GM19455 (cell line): Measurements from ENCODE around the gene ANKRD13A.

Experiments
- ATAC-seq: cut with Tn5 transposase; IDR thresholded peaks from one replicate; pipeline ENCODE4 v1.9.1; 2021; ENCODE audit not compliant: unreplicated experiment

The ANKRD13A gene

GRCh38 chr12:109998904-109999648 is at the start of gene ANKRD13A:
Gene ANKRD13A (plus strand): TSS chr12:109999430. CDS start chr12:109999689, 259 bp downstream.
- peak; percentile 48 for ATAC-seq

- ATAC-seq, result no peak
These were observed 48.6 kb upstream of the ANKRD13A start for GRCh38 chr12:109950625-109951024.

GRCh38 chr12:109951136-109951535 is 48.1 kb upstream of the ANKRD13A start:
- ATAC-seq, result no peak

GRCh38 chr12:109951751-109952150 is 47.5 kb upstream of the ANKRD13A start:
- ATAC-seq, result no peak

GRCh38 chr12:109952160-109952858 is 46.9 kb upstream of the ANKRD13A start:
- no peak for ATAC-seq

GRCh38 chr12:109952873-109953272 is 46.4 kb upstream of the ANKRD13A start:
- ATAC-seq, result no peak

GRCh38 chr12:109953656-109954055 is 45.6 kb upstream of the ANKRD13A start:
- no peak for ATAC-seq

- no peak for ATAC-seq
These were observed 40.9 kb upstream of the ANKRD13A start for GRCh38 chr12:109958374-109958773.

GRCh38 chr12:109959411-109960093 is 39.7 kb upstream of the ANKRD13A start:
- ATAC-seq, result no peak

GRCh38 chr12:109961201-109961600 is 38.0 kb upstream of the ANKRD13A start:
- ATAC-seq, result no peak

- ATAC-seq, result no peak
These were observed 37.6 kb upstream of the ANKRD13A start for GRCh38 chr12:109961612-109962011.

- ATAC-seq, result no peak
These were observed 36.8 kb upstream of the ANKRD13A start for GRCh38 chr12:109962398-109962797.

- ATAC-seq, result no peak
These were observed 35.9 kb upstream of the ANKRD13A start for GRCh38 chr12:109963330-109963729.

- ATAC-seq, result no peak
These were observed 35.3 kb upstream of the ANKRD13A start for GRCh38 chr12:109963743-109964429.

GRCh38 chr12:109966546-109966945 is 32.7 kb upstream of the ANKRD13A start:
- no peak for ATAC-seq

GRCh38 chr12:109967383-109968031 is 31.7 kb upstream of the ANKRD13A start:
- no peak for ATAC-seq

GRCh38 chr12:109968032-109968420 is 31.2 kb upstream of the ANKRD13A start:
- ATAC-seq, result no peak

GRCh38 chr12:109968801-109969200 is 30.4 kb upstream of the ANKRD13A start:
- ATAC-seq, result no peak

- no peak for ATAC-seq
These were observed 26.4 kb upstream of the ANKRD13A start for GRCh38 chr12:109972821-109973220.

- no peak for ATAC-seq
These were observed 17.9 kb upstream of the ANKRD13A start for GRCh38 chr12:109981311-109981710.

- ATAC-seq, result no peak
These were observed 17.0 kb upstream of the ANKRD13A start for GRCh38 chr12:109982210-109982609.
